Motor neuron (in vitro differentiated cells): Measurements from ENCODE around the gene ST7L. TPM values are rescaled to one million over a fixed set of nuclear protein-coding genes. Genes with fewer than 3 reads are reported as not detected.
A peak's percentile ranks its signal among the peaks of the same experiment; 100 is the strongest.
"Not testable (repeated sequence)": the region's sequence is repeated elsewhere in the genome, so short reads cannot be mapped to it uniquely, and the experiment has no call there.

Experiments used
- ATAC-seq, 8 experiments: fragments of 200-7000 bp; cut with Tn5 transposase; replicated peaks in 6 of 8; 2 replicates each; pipeline ENCODE4 v1.8.0; 2021; ENCODE audit warnings: mild to moderate bottlenecking in 8 of 8, moderate library complexity in 8 of 8
- H3K27ac ChIP-seq, 2 donors: fragments of 250-450 bp; sonication (Bioruptor Pico); 2 replicates each; pipeline ENCODE4 v1.9.0; 2021; ENCODE audit warnings: antibody characterized with exemption in 2 of 2, mild to moderate bottlenecking in 2 of 2, moderate library complexity in 1 of 2
- H3K4me1 ChIP-seq, 2 donors: fragments of 250-450 bp; sonication (Bioruptor Pico); replicated peaks in 1 of 2; 2 replicates each; pipeline ENCODE4 v1.6.1; 2021; ENCODE audit warnings: antibody characterized with exemption in 2 of 2, mild to moderate bottlenecking in 2 of 2, moderate library complexity in 1 of 2
- H3K4me3 ChIP-seq, 5 donors: fragments of 250-450 bp; sonication (Bioruptor Pico); 2 replicates each; pipeline ENCODE4 v1.9.0; 2021; ENCODE audit warnings: antibody characterized with exemption in 5 of 5, mild to moderate bottlenecking in 5 of 5, moderate library complexity in 4 of 5
- WGBS, 10 experiments: fragments of 450-650 bp; shearing (Covaris generic); methylation state at CpG; one replicate each; pipeline ENCODE4 v1.0.0; 2022; 5-methylcytosine and 5-hydroxymethylcytosine counted together
- in situ Hi-C, 9 experiments: fragments of 400-800 bp; cut with MboI; loops; one replicate each; pipeline ENCODE4 v1.15.0; 2021; ENCODE audit warnings: low sequenced_read_pairs in 9 of 9, low pct_unique_long_range_greater_than_20kb in 2 of 9; ENCODE audit not compliant: unreplicated experiment in 9 of 9
- total RNA-seq, 8 experiments: library from RNA; unstranded; fragments of 300-600 nt; gene quantifications; 2 replicates each; pipeline versions ENCODE4 v1.2.3 to v1.2.4, GENCODE V29; 2022

ST7L gene
- 10 to 100 TPM; 19.9 to 31.3 (median 28.2) TPM for total RNA-seq

GRCh38 chr1:112618721-112619517, at the start of gene ST7L:
Gene ST7L (minus strand): TSS chr1:112619141. CDS start chr1:112619113, 28 bp downstream.
- H3K4me3 ChIP-seq: peak within 1 kb of the TSS; percentile 84 to 97 (median 94)
- in situ Hi-C loops: loop anchor here in 2 of 9 experiments (10.0 to 25.0 kb wide), 3 partner anchors 107 to 232 kb away; partner anchors contain the start of genes CTTNBP2NL (in 2 of the 2) and WNT2B (in 1 of the 2)
- 0 to 1% (median 0%) methylated on average over 4 to 23 of the region's 48 CpGs; no CpG with 5 or more reads in 3 of the 10 experiments for WGBS, 10 experiments
- peak; percentile 28 to 79 (median 66) for ATAC-seq
- peaks cover 18 to 24% of the 10 kb centered on the region in 2 donors for H3K4me1 ChIP-seq
- H3K27ac ChIP-seq: peak within 1 kb of the TSS; percentile 95 to 98

- WGBS, 10 experiments: 78 to 100% (median 96%) methylated on average over 1 to 2 of the region's 2 CpGs; no CpG with 5 or more reads in 1 of the 10 experiments
- Histone ChIP-seq H3K4me1 (no peaks in the 10 kb centered on the region), H3K27ac (no peak overlapping the region), H3K4me3 (no peak overlapping the region)
- in situ Hi-C loops: no loop called here
- ATAC-seq: no peak
These were observed 48.0 kb upstream of the ST7L start for GRCh38 chr1:112666946-112667345.

- ATAC-seq: no peak
- H3K4me1 ChIP-seq: no peaks in the 10 kb centered on the region
- in situ Hi-C loops: no loop called here
- no peak overlapping the region for H3K4me3 ChIP-seq
- 94 to 100% (median 100%) methylated on average over 2 to 3 of the region's 3 CpGs; no CpG with 5 or more reads in 2 of the 10 experiments for WGBS, 10 experiments
- H3K27ac ChIP-seq: no peak overlapping the region
These were observed 46.9 kb upstream of the ST7L start for GRCh38 chr1:112665857-112666256.

GRCh38 chr1:112651205-112651604, 32.3 kb upstream of the ST7L start:
- no peak for ATAC-seq
- H3K4me3 ChIP-seq: no peak overlapping the region
- 89 to 100% (median 100%) methylated on average over 1 of the region's 1 CpG; no CpG with 5 or more reads in 3 of the 10 experiments for WGBS, 10 experiments
- H3K27ac ChIP-seq: no peak overlapping the region
- H3K4me1 ChIP-seq: no peaks in the 10 kb centered on the region
- in situ Hi-C loops: no loop called here

- 57 to 100% (median 96%) methylated on average over 1 to 4 of the region's 4 CpGs; no CpG with 5 or more reads in 2 of the 10 experiments for WGBS, 10 experiments
- Histone ChIP-seq H3K4me3 (no peak overlapping the region), H3K4me1 (no peaks in the 10 kb centered on the region), H3K27ac (no peak overlapping the region)
- no peak for ATAC-seq
- in situ Hi-C loops: no loop called here
These were observed 27.3 kb upstream of the ST7L start for GRCh38 chr1:112646225-112646624.

GRCh38 chr1:112643080-112643479, 24.1 kb upstream of the ST7L start:
- in situ Hi-C loops: no loop called here
- Histone ChIP-seq H3K4me1 (no peaks in the 10 kb centered on the region), H3K27ac (no peak overlapping the region), H3K4me3 (no peak overlapping the region)
- WGBS, 10 experiments: 80 to 100% (median 96%) methylated on average over 1 to 2 of the region's 2 CpGs
- ATAC-seq: no peak

- in situ Hi-C loops, ATAC-seq, H3K4me1 ChIP-seq, H3K4me3 ChIP-seq, H3K27ac ChIP-seq: not testable (repeated sequence)
- no CpG with 5 or more reads among the region's 23 CpGs for WGBS, 10 experiments
These were observed 21.5 kb upstream of the ST7L start for GRCh38 chr1:112640437-112640836.

GRCh38 chr1:112638110-112638428, 19.1 kb upstream of the ST7L start:
- 88 to 100% (median 100%) methylated on average over 1 of the region's 1 CpG; no CpG with 5 or more reads in 4 of the 10 experiments for WGBS, 10 experiments
- ATAC-seq: peak in 3 of 8 experiments; percentile 17 to 44 (median 38)
- H3K4me1 ChIP-seq: peaks cover 0 to 4% of the 10 kb centered on the region in 2 donors
- no peak overlapping the region for H3K4me3 ChIP-seq
- in situ Hi-C loops: no loop called here
- H3K27ac ChIP-seq: no peak overlapping the region

- peak in 6 of 8 experiments; percentile 38 to 84 (median 42) for ATAC-seq
- no peak overlapping the region for H3K4me3 ChIP-seq
- in situ Hi-C loops: no loop called here
- H3K27ac ChIP-seq: no peak overlapping the region
- peaks cover 0 to 4% of the 10 kb centered on the region in 2 donors for H3K4me1 ChIP-seq
- 84 to 100% (median 92%) methylated on average over 1 to 4 of the region's 4 CpGs; no CpG with 5 or more reads in 1 of the 10 experiments for WGBS, 10 experiments
These were observed 18.5 kb upstream of the ST7L start for GRCh38 chr1:112637254-112638109.

- Histone ChIP-seq H3K27ac (no peak overlapping the region), H3K4me1 (peaks cover 0 to 4% of the 10 kb centered on the region in 2 donors), H3K4me3 (no peak overlapping the region)
- peak in 3 of 8 experiments; percentile 51 to 64 (median 63) for ATAC-seq
- in situ Hi-C loops: no loop called here
These were observed 17.8 kb upstream of the ST7L start for GRCh38 chr1:112636597-112637253.

- no peak overlapping the region for H3K27ac ChIP-seq
- in situ Hi-C loops: no loop called here
These were observed 17.1 kb upstream of the ST7L start for GRCh38 chr1:112636056-112636455.

GRCh38 chr1:112634367-112634766, 15.4 kb upstream of the ST7L start:
- Histone ChIP-seq H3K27ac (no peak overlapping the region), H3K4me1 (peaks cover 0 to 4% of the 10 kb centered on the region in 2 donors), H3K4me3 (no peak overlapping the region)
- no peak for ATAC-seq
- in situ Hi-C loops: no loop called here

More at GRCh38 chr1:112636056-112636455, 17.1 kb upstream of the ST7L start:
- Histone ChIP-seq H3K4me3 (no peak overlapping the region), H3K4me1 (peaks cover 0 to 4% of the 10 kb centered on the region in 2 donors)
- WGBS, 10 experiments: 64 to 100% (median 94%) methylated on average over 2 of the region's 2 CpGs
- no peak for ATAC-seq

- 78 to 100% (median 93%) methylated on average over 1 to 2 of the region's 2 CpGs for WGBS, 10 experiments
- H3K4me3 ChIP-seq: no peak overlapping the region
- H3K27ac ChIP-seq: no peak overlapping the region
- in situ Hi-C loops: no loop called here
- ATAC-seq: no peak
- peaks cover 0 to 4% of the 10 kb centered on the region in 2 donors for H3K4me1 ChIP-seq
These were observed 14.7 kb upstream of the ST7L start for GRCh38 chr1:112633628-112634027.
